Spleen (tissue), 7 donors: ENCODE results near the gene C20orf141.

Experiments used
- POLR2AphosphoS5 ChIP-seq, 3 donors: sonication (generic); formaldehyde crosslinking; IDR thresholded peaks; one replicate each; pipeline ENCODE4 v1.5.1; 2017; ENCODE audit warnings: antibody characterized with exemption in 3 of 3
- TF ChIP-seq, protein P1 (sequence below), 11 experiments: fragments of 200-600 bp in 7 of 11; fragments of 450-650 bp in 4 of 11; sonication (generic) in 4 of 11; IDR thresholded peaks in 8 of 11; conservative IDR thresholded peaks in 3 of 11; 1 replicate in 7 of 11; 2 replicates in 4 of 11; pipeline versions ENCODE4 v1.4.0 to v1.8.0; 2016 to 2021; ENCODE audit warnings: antibody characterized with exemption in 11 of 11, inconsistent platforms in 4 of 11, mild to moderate bottlenecking in 1 of 11
- donor health status: DM: no; HTN: no; CAD: no; lungs with moderate emphysema.
- donor health status: DM: no; HTN: no; CAD: no.
- donor health status: DM: no; HTN: no; CAD: no.

DNA sequence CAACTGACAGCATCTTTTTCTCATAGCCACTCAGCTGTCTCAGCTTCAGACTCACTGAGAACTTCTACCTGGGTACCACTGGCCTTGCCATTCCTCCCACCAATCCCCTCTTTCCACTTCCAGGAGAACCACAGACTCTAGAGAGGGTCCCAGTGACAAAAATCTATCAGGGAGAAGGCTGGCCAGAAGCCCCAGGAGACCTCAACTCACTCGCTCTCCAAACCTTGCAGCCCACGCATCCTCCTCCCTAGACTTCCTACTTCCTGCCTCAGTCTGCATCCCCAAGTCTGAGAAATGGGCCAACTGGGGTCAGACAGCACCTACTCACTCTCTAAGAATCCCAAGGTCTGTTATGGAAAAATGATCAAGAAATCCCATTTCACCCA, 2.5 kb downstream of the C20orf141 start:
- TF ChIP-seq, protein P1, sequence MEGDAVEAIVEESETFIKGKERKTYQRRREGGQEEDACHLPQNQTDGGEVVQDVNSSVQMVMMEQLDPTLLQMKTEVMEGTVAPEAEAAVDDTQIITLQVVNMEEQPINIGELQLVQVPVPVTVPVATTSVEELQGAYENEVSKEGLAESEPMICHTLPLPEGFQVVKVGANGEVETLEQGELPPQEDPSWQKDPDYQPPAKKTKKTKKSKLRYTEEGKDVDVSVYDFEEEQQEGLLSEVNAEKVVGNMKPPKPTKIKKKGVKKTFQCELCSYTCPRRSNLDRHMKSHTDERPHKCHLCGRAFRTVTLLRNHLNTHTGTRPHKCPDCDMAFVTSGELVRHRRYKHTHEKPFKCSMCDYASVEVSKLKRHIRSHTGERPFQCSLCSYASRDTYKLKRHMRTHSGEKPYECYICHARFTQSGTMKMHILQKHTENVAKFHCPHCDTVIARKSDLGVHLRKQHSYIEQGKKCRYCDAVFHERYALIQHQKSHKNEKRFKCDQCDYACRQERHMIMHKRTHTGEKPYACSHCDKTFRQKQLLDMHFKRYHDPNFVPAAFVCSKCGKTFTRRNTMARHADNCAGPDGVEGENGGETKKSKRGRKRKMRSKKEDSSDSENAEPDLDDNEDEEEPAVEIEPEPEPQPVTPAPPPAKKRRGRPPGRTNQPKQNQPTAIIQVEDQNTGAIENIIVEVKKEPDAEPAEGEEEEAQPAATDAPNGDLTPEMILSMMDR (IDR thresholded peaks at IDR 0.05 in 8 of 11, conservative IDR thresholded peaks at IDR 0.05 in 3 of 11), result no peak
- TF ChIP-seq POLR2AphosphoS5 (IDR thresholded peaks at IDR 0.05), result no peak
